ENCODE results near the gene BLMH. TPM values are rescaled to one million over a fixed set of nuclear protein-coding genes. Genes with fewer than 3 reads are reported as not detected.

The BLMH gene, protein sequence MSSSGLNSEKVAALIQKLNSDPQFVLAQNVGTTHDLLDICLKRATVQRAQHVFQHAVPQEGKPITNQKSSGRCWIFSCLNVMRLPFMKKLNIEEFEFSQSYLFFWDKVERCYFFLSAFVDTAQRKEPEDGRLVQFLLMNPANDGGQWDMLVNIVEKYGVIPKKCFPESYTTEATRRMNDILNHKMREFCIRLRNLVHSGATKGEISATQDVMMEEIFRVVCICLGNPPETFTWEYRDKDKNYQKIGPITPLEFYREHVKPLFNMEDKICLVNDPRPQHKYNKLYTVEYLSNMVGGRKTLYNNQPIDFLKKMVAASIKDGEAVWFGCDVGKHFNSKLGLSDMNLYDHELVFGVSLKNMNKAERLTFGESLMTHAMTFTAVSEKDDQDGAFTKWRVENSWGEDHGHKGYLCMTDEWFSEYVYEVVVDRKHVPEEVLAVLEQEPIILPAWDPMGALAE
- polyA plus RNA-seq (2012; ENCODE audit: insufficient read length, low read depth), result 53.0 TPM

DNA sequence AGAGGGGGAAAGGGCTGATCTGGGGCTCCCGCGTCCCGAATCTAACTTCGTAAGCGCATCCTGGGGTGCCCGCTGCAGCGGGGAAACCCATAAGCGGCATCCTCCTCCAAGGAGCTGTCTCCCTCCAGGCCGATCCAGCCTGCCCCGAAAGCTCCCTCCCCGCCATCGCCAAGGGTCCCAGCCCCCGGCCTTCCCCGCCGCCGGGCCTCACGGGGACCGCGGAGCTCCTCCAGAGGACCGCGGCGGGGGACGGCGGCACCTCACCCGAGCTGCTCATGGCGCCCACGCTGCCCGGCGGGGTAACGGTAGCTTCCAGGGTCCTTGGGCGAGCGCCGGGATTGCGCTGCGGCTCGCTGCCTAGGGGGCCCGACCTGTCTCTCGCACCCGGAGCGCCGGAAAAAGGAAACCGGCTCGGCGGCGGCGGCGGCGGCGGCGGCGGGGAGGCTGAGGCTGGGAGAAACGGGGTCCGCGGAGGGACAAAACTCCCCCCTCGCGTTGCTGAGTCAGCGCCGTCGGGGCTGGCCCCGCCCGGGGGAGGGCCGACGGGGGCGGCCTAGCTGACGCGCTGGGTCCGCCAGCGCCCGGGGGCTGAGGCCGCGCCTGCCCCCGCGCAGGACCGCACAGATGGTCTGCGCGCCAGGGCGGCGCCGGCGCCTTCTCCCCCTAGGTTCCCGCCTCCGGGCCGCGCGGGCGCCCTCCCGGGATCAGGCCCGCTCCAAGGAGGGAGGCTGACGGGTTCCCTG lies at the start of gene BLMH:
Gene BLMH (minus strand): TSS at position 402 of the 743 bp plus-strand sequence. CDS start 125 bp downstream, at position 277.
- TF ChIP-seq FOXP2 (optimal IDR thresholded peaks at IDR 0.05; ENCODE audit: borderline replicate concordance, extremely low read depth, extremely low read length, insufficient read depth), result peak; percentile 36
- TF ChIP-seq, protein P1, sequence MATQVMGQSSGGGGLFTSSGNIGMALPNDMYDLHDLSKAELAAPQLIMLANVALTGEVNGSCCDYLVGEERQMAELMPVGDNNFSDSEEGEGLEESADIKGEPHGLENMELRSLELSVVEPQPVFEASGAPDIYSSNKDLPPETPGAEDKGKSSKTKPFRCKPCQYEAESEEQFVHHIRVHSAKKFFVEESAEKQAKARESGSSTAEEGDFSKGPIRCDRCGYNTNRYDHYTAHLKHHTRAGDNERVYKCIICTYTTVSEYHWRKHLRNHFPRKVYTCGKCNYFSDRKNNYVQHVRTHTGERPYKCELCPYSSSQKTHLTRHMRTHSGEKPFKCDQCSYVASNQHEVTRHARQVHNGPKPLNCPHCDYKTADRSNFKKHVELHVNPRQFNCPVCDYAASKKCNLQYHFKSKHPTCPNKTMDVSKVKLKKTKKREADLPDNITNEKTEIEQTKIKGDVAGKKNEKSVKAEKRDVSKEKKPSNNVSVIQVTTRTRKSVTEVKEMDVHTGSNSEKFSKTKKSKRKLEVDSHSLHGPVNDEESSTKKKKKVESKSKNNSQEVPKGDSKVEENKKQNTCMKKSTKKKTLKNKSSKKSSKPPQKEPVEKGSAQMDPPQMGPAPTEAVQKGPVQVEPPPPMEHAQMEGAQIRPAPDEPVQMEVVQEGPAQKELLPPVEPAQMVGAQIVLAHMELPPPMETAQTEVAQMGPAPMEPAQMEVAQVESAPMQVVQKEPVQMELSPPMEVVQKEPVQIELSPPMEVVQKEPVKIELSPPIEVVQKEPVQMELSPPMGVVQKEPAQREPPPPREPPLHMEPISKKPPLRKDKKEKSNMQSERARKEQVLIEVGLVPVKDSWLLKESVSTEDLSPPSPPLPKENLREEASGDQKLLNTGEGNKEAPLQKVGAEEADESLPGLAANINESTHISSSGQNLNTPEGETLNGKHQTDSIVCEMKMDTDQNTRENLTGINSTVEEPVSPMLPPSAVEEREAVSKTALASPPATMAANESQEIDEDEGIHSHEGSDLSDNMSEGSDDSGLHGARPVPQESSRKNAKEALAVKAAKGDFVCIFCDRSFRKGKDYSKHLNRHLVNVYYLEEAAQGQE (IDR thresholded peaks at IDR 0.05; ENCODE audit: insufficient read depth in 1 of 2, low read depth in 2 of 2, low read length in 2 of 2), result no peak
- TF ChIP-seq TAF1 (IDR thresholded peaks at IDR 0.05; ENCODE audit: borderline replicate concordance, insufficient read depth, low read length), result no peak
- peak; percentile 43 for TF ChIP-seq POLR2AphosphoS5 (IDR thresholded peaks at IDR 0.05; ENCODE audit: low read depth, low read length)
- TF ChIP-seq SIN3A (IDR thresholded peaks at IDR 0.05; ENCODE audit: borderline replicate concordance, insufficient read depth, low read length), result no peak

GRCh38 chr17:30340801-30341356 lies 49.1 kb upstream of the BLMH start:
- TF ChIP-seq, protein P1 (IDR thresholded peaks at IDR 0.05; ENCODE audit: insufficient read depth in 1 of 2, low read depth in 2 of 2, low read length in 2 of 2), result no peak
- no peak for TF ChIP-seq POLR2AphosphoS5 (IDR thresholded peaks at IDR 0.05; ENCODE audit: low read depth, low read length)
- TF ChIP-seq FOXP2 (optimal IDR thresholded peaks at IDR 0.05; ENCODE audit: borderline replicate concordance, extremely low read depth, extremely low read length, insufficient read depth), result no peak

DNA sequence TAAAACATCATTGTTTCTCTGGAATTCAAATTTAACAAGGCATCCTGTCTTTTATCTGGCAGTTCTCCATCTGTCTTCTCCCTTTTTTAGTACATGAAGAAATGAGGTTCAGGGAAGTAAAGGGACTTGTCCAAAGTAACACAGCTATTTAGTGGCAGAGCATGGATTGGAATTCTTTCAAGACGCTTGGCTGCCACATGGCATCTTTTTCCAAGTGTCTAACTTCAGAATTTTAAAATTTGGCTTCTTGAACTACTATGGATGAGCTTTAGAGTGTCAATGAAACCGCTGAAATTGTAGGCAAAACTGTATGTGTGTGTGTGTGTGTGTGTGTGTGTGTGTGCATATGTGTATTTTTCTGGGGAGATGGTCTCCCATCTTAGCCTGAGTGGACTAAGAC lies 47.3 kb upstream of the BLMH start:
- no peak for TF ChIP-seq FOXP2 (optimal IDR thresholded peaks at IDR 0.05; ENCODE audit: borderline replicate concordance, extremely low read depth, extremely low read length, insufficient read depth)
- no peak for TF ChIP-seq POLR2AphosphoS5 (IDR thresholded peaks at IDR 0.05; ENCODE audit: low read depth, low read length)
- no peak for TF ChIP-seq TAF1 (IDR thresholded peaks at IDR 0.05; ENCODE audit: borderline replicate concordance, insufficient read depth, low read length)
- TF ChIP-seq SIN3A (IDR thresholded peaks at IDR 0.05; ENCODE audit: borderline replicate concordance, insufficient read depth, low read length), result no peak
- TF ChIP-seq, protein P1 (IDR thresholded peaks at IDR 0.05; ENCODE audit: insufficient read depth in 1 of 2, low read depth in 2 of 2, low read length in 2 of 2), result no peak

DNA sequence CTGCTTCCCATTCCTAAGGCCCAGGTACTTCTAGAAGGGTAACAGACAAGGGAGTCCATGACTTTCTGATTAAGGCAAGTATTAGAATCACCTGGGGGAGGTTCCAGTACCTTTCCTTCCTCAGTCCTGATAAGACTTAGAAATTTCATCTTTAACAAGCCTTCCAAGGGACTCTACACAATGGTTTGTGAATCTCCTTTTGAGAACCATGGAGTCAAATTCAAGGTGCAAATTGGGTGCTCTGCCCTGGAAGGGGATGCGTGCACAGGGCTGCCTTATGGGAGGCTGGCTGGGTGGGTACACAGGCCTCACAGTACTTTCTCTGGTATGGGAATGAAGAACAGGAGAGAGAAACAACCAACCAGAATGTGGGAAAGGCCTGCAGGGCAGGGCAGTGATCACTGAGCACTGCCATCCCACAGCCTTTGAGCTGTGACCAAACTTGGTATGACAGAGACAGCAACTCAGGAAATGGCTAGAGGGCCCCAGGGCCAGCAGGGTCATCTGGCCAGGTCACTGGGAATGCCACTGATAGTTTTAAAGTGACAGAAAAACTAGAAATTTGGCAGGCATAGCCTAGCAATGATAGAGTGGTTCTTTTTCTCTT lies 45.8 kb upstream of the BLMH start:
- TF ChIP-seq SIN3A (IDR thresholded peaks at IDR 0.05; ENCODE audit: borderline replicate concordance, insufficient read depth, low read length), result no peak
- TF ChIP-seq TAF1 (IDR thresholded peaks at IDR 0.05; ENCODE audit: borderline replicate concordance, insufficient read depth, low read length), result no peak
- no peak for TF ChIP-seq FOXP2 (optimal IDR thresholded peaks at IDR 0.05; ENCODE audit: borderline replicate concordance, extremely low read depth, extremely low read length, insufficient read depth)
- no peak for TF ChIP-seq POLR2AphosphoS5 (IDR thresholded peaks at IDR 0.05; ENCODE audit: low read depth, low read length)
- TF ChIP-seq, protein P1 (IDR thresholded peaks at IDR 0.05; ENCODE audit: insufficient read depth in 1 of 2, low read depth in 2 of 2, low read length in 2 of 2), result no peak

All from PFSK-1 (cell line).